D721Med (cell line): ENCODE data around the gene ALCAM.

ENCODE experiments used
- DNase-seq: peaks from one replicate; pipeline ENCODE4 v3.0.0; 2011; ENCODE audit warnings: low spot score; ENCODE audit not compliant: insufficient read length
- FAIRE-seq: peaks from 2 replicates; lab custom pipeline; 2011; peaks lifted over from hg19 to GRCh38; lab: Jason Lieb, UNC
- TF ChIP-seq, protein P1 (sequence below): IDR thresholded peaks from 2 replicates; pipeline ENCODE4 v1.5.1; 2012; ENCODE audit warnings: mild to moderate bottlenecking, control low read depth; ENCODE audit not compliant: insufficient read depth; ENCODE audit errors: missing control alignments

Gene ALCAM

DNA sequence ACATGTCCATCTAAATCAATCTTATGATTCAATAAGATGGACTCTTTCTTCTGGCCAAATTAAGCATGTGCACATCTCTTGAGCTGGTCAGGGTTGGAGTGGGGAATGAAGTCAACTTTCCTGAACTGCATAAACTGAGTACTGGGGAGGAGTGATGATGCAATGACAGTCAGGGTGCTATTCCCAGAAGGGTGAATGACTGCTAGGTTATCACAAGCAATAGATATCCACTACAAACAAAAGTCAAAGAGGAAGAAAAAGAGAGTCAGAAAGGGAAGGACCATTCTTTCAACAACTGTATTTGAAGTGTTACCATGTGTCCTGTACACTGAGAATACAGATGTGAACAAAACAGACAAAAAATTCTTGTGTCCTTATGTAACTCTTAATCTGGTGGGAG, 70.0 kb downstream of the ALCAM start:
- TF ChIP-seq, protein P1, sequence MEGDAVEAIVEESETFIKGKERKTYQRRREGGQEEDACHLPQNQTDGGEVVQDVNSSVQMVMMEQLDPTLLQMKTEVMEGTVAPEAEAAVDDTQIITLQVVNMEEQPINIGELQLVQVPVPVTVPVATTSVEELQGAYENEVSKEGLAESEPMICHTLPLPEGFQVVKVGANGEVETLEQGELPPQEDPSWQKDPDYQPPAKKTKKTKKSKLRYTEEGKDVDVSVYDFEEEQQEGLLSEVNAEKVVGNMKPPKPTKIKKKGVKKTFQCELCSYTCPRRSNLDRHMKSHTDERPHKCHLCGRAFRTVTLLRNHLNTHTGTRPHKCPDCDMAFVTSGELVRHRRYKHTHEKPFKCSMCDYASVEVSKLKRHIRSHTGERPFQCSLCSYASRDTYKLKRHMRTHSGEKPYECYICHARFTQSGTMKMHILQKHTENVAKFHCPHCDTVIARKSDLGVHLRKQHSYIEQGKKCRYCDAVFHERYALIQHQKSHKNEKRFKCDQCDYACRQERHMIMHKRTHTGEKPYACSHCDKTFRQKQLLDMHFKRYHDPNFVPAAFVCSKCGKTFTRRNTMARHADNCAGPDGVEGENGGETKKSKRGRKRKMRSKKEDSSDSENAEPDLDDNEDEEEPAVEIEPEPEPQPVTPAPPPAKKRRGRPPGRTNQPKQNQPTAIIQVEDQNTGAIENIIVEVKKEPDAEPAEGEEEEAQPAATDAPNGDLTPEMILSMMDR = no peak

DNA sequence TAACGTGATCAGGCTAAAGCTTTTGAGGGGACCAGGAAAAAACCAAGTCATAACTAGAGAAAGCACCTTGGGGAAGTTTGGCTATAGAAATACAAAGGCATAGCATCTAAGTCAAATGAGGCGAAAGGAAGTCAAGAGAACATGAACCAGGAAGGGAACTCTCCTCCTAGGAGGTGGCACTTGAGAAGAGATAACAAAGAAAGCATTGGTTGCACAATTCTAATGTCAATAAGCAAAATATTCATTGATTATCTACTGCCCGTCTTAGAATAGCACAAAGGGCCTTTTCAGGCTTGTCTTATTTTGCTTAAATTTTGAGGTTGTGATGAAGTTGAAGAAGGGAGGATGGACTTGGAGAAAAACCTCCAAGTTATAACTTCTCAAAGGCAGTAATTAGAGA, 73.4 kb downstream of the ALCAM start:
- FAIRE-seq (no peak), DNase-seq (no peak)
- TF ChIP-seq, protein P1 = no peak

More for the DNA sequence above, 70.0 kb downstream of the ALCAM start:
- DNase-seq (no peak), FAIRE-seq (no peak)

DNA sequence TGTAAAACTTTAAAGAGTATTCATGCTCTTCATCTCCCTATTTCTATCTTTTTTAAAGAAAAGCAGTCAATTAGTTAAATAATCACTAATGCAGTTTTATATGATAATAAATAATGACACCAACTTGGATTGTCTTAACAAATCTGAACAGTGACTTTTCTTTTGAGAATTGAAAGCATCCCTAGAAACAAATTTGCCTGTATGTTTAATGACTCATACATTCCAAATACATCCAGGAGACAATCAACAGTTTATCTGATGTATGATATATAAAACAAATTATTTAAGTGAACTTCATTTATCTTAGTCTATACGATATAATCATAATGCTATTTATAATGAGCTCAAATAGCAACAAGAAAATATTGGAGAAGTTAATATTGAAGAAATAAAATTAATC, 78.0 kb downstream of the ALCAM start:
- DNase-seq = no peak
- no peak for FAIRE-seq
- TF ChIP-seq, protein P1 = no peak

DNA sequence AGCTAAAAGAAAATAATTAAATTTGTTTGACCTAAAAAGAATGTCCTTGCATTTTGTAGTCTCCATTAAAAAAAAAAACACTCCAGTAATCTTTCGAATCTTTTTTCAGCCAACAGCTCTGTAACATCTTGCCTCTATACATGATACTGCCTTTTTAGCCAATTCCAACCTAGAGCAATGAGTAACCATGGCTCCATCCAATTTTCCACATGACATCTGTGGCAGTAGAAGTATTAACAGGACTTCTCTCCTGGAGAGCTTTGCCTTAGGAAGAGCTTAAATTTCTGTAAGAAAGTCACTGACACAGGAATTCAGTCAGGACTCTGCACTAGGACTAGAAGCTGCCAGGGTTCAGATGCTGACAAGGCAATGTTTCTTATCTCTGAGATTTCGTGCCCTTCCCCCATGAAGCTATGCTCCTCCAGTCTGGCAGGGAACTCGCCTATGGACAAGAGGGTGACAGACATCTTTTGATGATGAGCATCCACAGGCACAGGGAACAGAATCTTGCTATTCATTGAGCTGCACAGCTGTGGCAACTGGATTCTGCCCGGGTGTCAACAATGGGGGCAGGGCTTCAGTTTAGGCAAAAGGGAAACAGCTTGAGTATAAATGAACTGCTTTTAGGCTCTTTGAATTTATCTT, 81.8 kb downstream of the ALCAM start:
- FAIRE-seq = no peak
- TF ChIP-seq, protein P1 = no peak
- no peak for DNase-seq

DNA sequence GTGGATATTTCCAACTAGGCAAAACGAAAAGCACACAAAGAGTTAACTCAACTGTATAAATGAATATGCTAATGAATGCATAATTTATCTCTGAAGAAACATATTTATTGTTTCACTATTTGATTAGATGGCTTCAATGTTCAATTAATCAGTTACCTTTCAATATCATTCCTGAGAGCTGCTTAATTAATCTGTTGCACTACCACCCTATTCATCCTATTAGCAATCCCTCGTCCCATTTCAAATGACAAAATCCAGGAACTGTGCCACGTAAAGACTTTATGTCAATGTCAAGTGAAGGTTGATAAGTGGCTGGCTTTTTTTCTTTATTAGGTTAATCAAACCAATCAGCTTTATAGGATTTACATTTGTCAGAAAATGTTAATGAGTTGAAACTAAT, 82.7 kb downstream of the ALCAM start:
- DNase-seq (no peak), FAIRE-seq (no peak)
- TF ChIP-seq, protein P1 = no peak

DNA sequence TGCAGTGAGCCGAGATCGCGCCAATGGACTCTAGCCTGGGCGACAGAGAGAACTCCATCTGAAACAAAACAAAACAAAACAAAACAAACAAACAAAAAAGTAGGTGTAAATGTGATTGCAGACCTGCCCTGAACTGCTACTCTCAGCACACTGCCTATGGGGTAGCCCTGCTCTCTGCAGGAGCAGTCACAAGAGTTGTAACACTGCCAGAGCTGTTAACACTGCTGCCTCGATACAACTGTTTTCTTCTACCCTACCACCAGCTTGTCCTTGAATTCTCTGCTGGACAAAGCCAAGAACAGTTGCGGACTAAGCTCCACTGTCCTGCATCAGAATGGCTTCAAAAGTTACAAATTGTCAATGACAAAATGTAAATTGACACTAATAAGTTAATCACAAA, 89.3 kb downstream of the ALCAM start:
- DNase-seq (no peak), FAIRE-seq (no peak)
- TF ChIP-seq, protein P1 = no peak

DNA sequence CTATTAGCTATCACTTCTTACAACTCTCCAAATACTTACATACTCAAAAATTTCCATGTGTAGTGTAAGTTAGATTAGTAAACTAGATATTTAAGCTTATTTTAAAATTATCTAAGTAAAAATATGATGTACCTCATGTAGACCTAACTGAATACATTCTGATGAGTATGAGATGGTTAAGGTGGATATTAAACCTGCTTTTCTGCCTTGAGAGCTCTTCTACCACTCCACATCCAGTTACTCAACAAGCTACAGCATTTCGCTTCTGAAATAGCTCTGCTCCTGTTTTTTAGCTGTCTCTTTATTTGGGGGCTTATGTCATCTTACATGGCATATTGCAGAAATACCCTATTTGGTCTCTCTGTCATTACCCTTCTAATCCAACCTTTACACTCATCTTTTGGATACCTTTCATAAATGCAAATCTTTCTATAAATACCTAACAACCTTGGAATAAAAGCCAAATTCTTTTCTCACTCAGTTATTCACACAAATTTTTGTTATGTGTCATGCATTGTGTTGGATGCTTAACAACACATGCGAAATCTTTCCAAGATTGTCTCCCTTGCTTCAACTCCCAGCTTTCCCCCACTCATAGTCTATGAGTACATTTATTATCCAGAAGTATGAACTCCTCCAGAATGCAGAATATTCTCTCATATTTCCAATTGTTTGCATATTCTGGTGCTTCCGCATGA, 92.0 kb downstream of the ALCAM start:
- FAIRE-seq = no peak
- TF ChIP-seq, protein P1 = no peak
- no peak for DNase-seq
